HepG2 (cell line): ENCODE data around the gene DND1. TPM values are rescaled to one million over a fixed set of nuclear protein-coding genes. Genes with fewer than 3 reads are reported as not detected.

Experiments used
- ARNT2 ChIP-seq: sonication (generic); formaldehyde crosslinking; IDR thresholded peaks from 2 replicates; pipeline ENCODE4 v1.8.0; 2022; ENCODE audit warnings: mild to moderate bottlenecking, low read depth, missing genetic modification reagents, moderate library complexity
- EHMT2 ChIP-seq: fragments of 200-600 bp; sonication (generic); IDR thresholded peaks from 2 replicates; pipeline ENCODE4 v1.7.0; 2017; ENCODE audit warnings: antibody characterized with exemption, low read depth, low read length, borderline replicate concordance
- ERF ChIP-seq: IDR thresholded peaks from 2 replicates; pipeline ENCODE4 v1.6.1; 2018; ENCODE audit warnings: missing biosample characterization, missing genetic modification reagents
- ETV5 ChIP-seq: IDR thresholded peaks from 2 replicates; pipeline ENCODE4 v1.6.1; 2018; ENCODE audit warnings: missing biosample characterization, missing genetic modification reagents, inconsistent platforms, borderline replicate concordance
- FOXK2 ChIP-seq: fragments of 450-650 bp; IDR thresholded peaks from 2 replicates; pipeline ENCODE4 v1.6.1; 2016
- HOMEZ ChIP-seq: IDR thresholded peaks from 2 replicates; pipeline ENCODE4 v1.6.1; 2016; ENCODE audit warnings: low read depth
- MAZ ChIP-seq, 2 experiments: sonication (generic) in 1 of 2; formaldehyde crosslinking in 1 of 2; IDR thresholded peaks; 2 replicates each; pipeline versions ENCODE4 v1.5.0 to v1.6.1; 2012 to 2020; ENCODE audit warnings: low read depth in 2 of 2, mild to moderate bottlenecking in 2 of 2, borderline replicate concordance in 1 of 2, improper control_type of control experiment in 1 of 2, low read length in 1 of 2, missing genetic modification reagents in 1 of 2, moderate library complexity in 1 of 2
- NFRKB ChIP-seq: fragments of 450-650 bp; IDR thresholded peaks from 2 replicates; pipeline ENCODE4 v1.6.1; 2017
- SNRNP70 ChIP-seq: fragments of 200-400 bp; formaldehyde crosslinking; IDR thresholded peaks from 2 replicates; pipeline ENCODE4 v1.6.1; 2017; ENCODE audit warnings: mild to moderate bottlenecking, low read depth, low read length, moderate library complexity
- TOPORS ChIP-seq: sonication (generic); formaldehyde crosslinking; IDR thresholded peaks from 2 replicates; pipeline ENCODE4 v1.8.0; 2023; ENCODE audit warnings: mild to moderate bottlenecking, missing genetic modification reagents
- ZNF441 ChIP-seq: sonication (generic); formaldehyde crosslinking; IDR thresholded peaks from 2 replicates; pipeline ENCODE4 v1.7.0; 2021; ENCODE audit warnings: missing genetic modification reagents, borderline replicate concordance
- ZNF530 ChIP-seq: sonication (generic); formaldehyde crosslinking; IDR thresholded peaks from 2 replicates; pipeline ENCODE4 v1.5.0; 2020; ENCODE audit warnings: low read depth, mild to moderate bottlenecking, missing genetic modification reagents
- polyA plus RNA-seq, 8 experiments: library from polyadenylated mRNA; depleted of rRNA in 3 of 8; stranded (reverse) in 7 of 8; unstranded in 1 of 8; fragments of >200 nt; fragmentation: Illumina TruSeq in 4 of 8; extraction: Trizol in 4 of 8; gene quantifications; 2 replicates each; pipeline versions ENCODE4 v1.2.1 to v1.2.3, GENCODE V29; 2011 to 2016; ENCODE audit warnings: low read depth in 4 of 8, missing spikeins in 1 of 8, mixed read lengths in 1 of 8; ENCODE audit not compliant: insufficient read depth in 1 of 8
- total RNA-seq, 5 experiments: library from RNA; depleted of rRNA; stranded (reverse); fragments of >200 nt; fragmentation: Illumina TruSeq; extraction: Trizol; gene quantifications; 2 replicates each; pipeline ENCODE4 v1.2.3, GENCODE V29; 2016; ENCODE audit warnings: low read depth in 1 of 5
- TF ChIP-seq, protein P1 (sequence below), 2 experiments: fragments of 450-650 bp in 1 of 2; sonication (generic) in 1 of 2; formaldehyde crosslinking in 1 of 2; IDR thresholded peaks; 2 replicates each; pipeline versions ENCODE4 v1.6.1 to v1.8.0; 2016 to 2022; ENCODE audit warnings: antibody characterized with exemption in 1 of 2, mild to moderate bottlenecking in 1 of 2, missing genetic modification reagents in 1 of 2

DND1 gene
- total and polyA plus RNA-seq, 2 of the 13 experiments (the other 11 are each of a cell fraction or from before 2014, with no cell fraction given) = 0.48 to 0.55 TPM

DNA sequence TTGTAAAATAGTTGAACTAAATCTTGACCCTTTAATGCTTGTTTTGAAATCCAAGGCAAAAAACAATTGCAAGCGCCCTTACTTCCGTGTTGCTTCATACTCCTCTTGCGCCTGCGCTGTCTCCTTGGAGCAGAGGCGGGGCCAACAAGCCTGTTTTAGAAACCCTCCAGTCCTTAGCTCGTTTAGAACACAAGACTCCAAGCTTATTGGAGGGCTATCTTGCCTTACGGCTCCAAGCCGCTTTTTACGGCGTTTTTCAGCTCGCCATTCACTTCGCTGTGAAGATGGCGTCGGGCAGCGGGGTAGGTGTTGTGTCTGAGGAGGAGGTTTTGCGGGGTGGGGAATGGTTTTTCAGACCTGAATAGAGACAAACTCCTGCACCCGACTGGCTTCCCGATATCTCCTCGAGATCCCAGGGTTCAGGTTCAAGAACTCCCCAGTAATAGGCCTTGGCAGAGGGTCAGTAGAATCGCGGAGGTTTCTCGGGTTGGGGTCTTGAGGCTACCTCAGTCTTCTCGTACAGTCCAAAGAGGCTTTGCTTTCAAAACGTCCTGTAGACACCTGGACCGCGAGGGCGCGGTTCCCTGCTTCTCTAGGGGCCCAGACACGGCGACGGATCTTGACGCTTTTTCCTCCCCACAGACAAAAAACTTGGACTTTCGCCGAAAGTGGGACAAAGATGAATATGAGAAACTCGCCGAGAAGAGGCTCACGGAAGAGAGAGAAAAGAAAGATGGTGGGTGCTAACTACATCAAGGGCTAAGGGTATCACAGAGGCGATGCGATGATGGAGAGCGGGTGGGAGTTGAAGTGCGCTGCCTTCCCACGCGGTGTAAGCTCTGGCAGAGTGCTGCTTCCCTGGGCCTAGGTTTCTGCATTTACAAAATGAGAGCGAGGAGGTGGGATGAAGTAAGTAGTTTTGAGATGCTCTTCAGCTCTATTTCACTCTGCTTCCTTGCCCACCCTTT, 27.1 kb upstream of the DND1 start, which contains the start of gene ZMAT2 (continued):
- TF ChIP-seq, protein P1, sequence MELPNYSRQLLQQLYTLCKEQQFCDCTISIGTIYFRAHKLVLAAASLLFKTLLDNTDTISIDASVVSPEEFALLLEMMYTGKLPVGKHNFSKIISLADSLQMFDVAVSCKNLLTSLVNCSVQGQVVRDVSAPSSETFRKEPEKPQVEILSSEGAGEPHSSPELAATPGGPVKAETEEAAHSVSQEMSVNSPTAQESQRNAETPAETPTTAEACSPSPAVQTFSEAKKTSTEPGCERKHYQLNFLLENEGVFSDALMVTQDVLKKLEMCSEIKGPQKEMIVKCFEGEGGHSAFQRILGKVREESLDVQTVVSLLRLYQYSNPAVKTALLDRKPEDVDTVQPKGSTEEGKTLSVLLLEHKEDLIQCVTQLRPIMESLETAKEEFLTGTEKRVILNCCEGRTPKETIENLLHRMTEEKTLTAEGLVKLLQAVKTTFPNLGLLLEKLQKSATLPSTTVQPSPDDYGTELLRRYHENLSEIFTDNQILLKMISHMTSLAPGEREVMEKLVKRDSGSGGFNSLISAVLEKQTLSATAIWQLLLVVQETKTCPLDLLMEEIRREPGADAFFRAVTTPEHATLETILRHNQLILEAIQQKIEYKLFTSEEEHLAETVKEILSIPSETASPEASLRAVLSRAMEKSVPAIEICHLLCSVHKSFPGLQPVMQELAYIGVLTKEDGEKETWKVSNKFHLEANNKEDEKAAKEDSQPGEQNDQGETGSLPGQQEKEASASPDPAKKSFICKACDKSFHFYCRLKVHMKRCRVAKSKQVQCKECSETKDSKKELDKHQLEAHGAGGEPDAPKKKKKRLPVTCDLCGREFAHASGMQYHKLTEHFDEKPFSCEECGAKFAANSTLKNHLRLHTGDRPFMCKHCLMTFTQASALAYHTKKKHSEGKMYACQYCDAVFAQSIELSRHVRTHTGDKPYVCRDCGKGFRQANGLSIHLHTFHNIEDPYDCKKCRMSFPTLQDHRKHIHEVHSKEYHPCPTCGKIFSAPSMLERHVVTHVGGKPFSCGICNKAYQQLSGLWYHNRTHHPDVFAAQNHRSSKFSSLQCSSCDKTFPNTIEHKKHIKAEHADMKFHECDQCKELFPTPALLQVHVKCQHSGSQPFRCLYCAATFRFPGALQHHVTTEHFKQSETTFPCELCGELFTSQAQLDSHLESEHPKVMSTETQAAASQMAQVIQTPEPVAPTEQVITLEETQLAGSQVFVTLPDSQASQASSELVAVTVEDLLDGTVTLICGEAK (IDR thresholded peaks at IDR 0.05) = no peak
- TF ChIP-seq, protein P1 (CRISPR knock-in tag; IDR thresholded peaks at IDR 0.05) = peak; percentile 45; the same call in 1 of the 2 replicates
- TF ChIP-seq ZNF441 = no peak
- TF ChIP-seq ERF (CRISPR knock-in tag) = peak; percentile 91
- no peak; the same call in 1 of the 2 replicates for TF ChIP-seq HOMEZ (CRISPR knock-in tag)
- TF ChIP-seq MAZ (IDR thresholded peaks at IDR 0.05; ENCODE audit: borderline replicate concordance, low read depth, low read length) = no peak
- TF ChIP-seq MAZ (CRISPR knock-in tag; IDR thresholded peaks at IDR 0.05; ENCODE audit: low read depth) = peak; percentile 51; the same call in 1 of the 2 replicates
- TF ChIP-seq ZNF530 (CRISPR knock-in tag) = no peak
- no peak for TF ChIP-seq NFRKB
- TF ChIP-seq ARNT2 = no peak
- 0 out of 2 replicates have a peak, but pooled peaks have one; percentile 5 for TF ChIP-seq ETV5 (CRISPR knock-in tag)
- peak; percentile 59; the same call in 1 of the 2 replicates for TF ChIP-seq FOXK2
- no peak for TF ChIP-seq EHMT2
- TF ChIP-seq SNRNP70 = no peak
- TF ChIP-seq TOPORS = peak; percentile 22; the same call in 1 of the 2 replicates
